ENCODE data around the gene FNBP1L. TPM values are rescaled to one million over a fixed set of nuclear protein-coding genes. Genes with fewer than 3 reads are reported as not detected.

Gene FNBP1L
- total and polyA plus RNA-seq, 9 of the 15 experiments (the other 6 are each of a cell fraction or from before 2014, with no cell fraction given): 1.4 to 6.9 (median 5.9) TPM

- TF ChIP-seq ZNF121 (CRISPR knock-in tag; conservative IDR thresholded peaks at IDR 0.05): no peak
- no peak for TF ChIP-seq CTCFL (IDR thresholded peaks at IDR 0.05; ENCODE audit: borderline replicate concordance, insufficient read depth, low read depth, low read length, poor library complexity, severe bottlenecking)
- no peak for TF ChIP-seq IRF1 (CRISPR knock-in tag; IDR thresholded peaks at IDR 0.05; ENCODE audit: borderline replicate concordance)
- TF ChIP-seq ESRRB (CRISPR knock-in tag; IDR thresholded peaks at IDR 0.05; ENCODE audit: borderline replicate concordance): no peak
- peak; percentile 90 for TF ChIP-seq RBM25 (IDR thresholded peaks at IDR 0.05; ENCODE audit: low read depth, low read length, severe bottlenecking)
These were observed 48.0 kb downstream of the FNBP1L start (continued) for GRCh38 chr1:93495911-93496310.

- 89% methylated on average over 4 of the region's 4 CpGs for WGBS (ENCODE audit: insufficient coverage, low coverage, missing lambda C conversion rate)
These were observed 48.6 kb downstream of the FNBP1L start for GRCh38 chr1:93496520-93496919.

More at GRCh38 chr1:93496520-93496919, 48.6 kb downstream of the FNBP1L start:
- FAIRE-seq (no peak), DNase-seq (ENCODE audit: extremely low read depth in 1 of 4, low spot score in 3 of 4) (no peak), ATAC-seq (no peak)
- Histone ChIP-seq H3K9me3 (replicated peaks; ENCODE audit: control insufficient read depth, insufficient read depth, low read depth, low read length) (no peaks in the 10 kb centered on the region), H3K79me2 (ENCODE audit: control insufficient read depth, insufficient read depth, low read length) (peaks cover 19% of the 10 kb centered on the region; the same call in 2 of the 3 replicates), H3K4me3 (no peak overlapping the region), H3K9me1 (ENCODE audit: control insufficient read depth, insufficient read depth, low read length) (no peaks in the 10 kb centered on the region), H3K9ac (ENCODE audit: insufficient read depth in 1 of 2, low read depth in 2 of 2, low read length in 2 of 2) (no peak overlapping the region), H2AFZ (ENCODE audit: low read depth, low read length) (no peak overlapping the region), H3K4me2 (ENCODE audit: insufficient read depth, low read length) (no peak overlapping the region), H3K4me1 (replicated peaks in 1 of 2; ENCODE audit: control insufficient read depth in 2 of 2, insufficient read depth in 2 of 2, low read length in 2 of 2) (peaks cover 0 to 29% of the 10 kb centered on the region in 2 experiments; a peak in 3 of 5 replicates), H3K36me3 (ENCODE audit: control insufficient read depth, insufficient read depth, low read length) (no peaks in the 10 kb centered on the region), H4K20me1 (replicated peaks; ENCODE audit: control insufficient read depth, insufficient read depth, low read length) (no peaks in the 10 kb centered on the region), H3K27ac (ENCODE audit: extremely low read depth, low read depth, low read length) (no peak overlapping the region), H3K27me3 (ENCODE audit: control insufficient read depth in 2 of 2, insufficient read depth in 2 of 2, low read length in 2 of 2) (no peaks in the 10 kb centered on the region)
- no peak for TF ChIP-seq ZNF23 (CRISPR knock-in tag; IDR thresholded peaks at IDR 0.05)
- no peak for TF ChIP-seq ZHX1 (conservative IDR thresholded peaks at IDR 0.05; ENCODE audit: low read length)
- no peak for TF ChIP-seq ZBTB17 (CRISPR knock-in tag; IDR thresholded peaks at IDR 0.05)
- TF ChIP-seq ZNF507 (tag; conservative IDR thresholded peaks at IDR 0.05): no peak
- TF ChIP-seq OTX1 (CRISPR knock-in tag; IDR thresholded peaks at IDR 0.05): no peak
- peak; percentile 64 for TF ChIP-seq ZNF121 (CRISPR knock-in tag; conservative IDR thresholded peaks at IDR 0.05)
- peak; percentile 4 for TF ChIP-seq RBM25 (IDR thresholded peaks at IDR 0.05; ENCODE audit: low read depth, low read length, severe bottlenecking)
- TF ChIP-seq ETS2 (tag; IDR thresholded peaks at IDR 0.05; ENCODE audit: borderline replicate concordance, poor library complexity, severe bottlenecking): no peak
- in situ Hi-C loops (cut with MboI) (no loop called here), intact Hi-C loops (cut with micrococcal nuclease) (no loop called here)
- ChIA-PET POLR2A (interaction anchor here (0.8 kb wide), 1 partner anchor 151 kb away, joined by 3 read pairs; the partner anchor contains the start of gene DR1), CTCF (ENCODE audit: low intra/inter-chr PET ratio) (no interaction called here)
- BruUV-seq (replicated peaks): no TSS peak
